A673 (cell line): ENCODE measurements around the gene MPZL1.

Experiments used
- EZH2 ChIP-seq: fragments of 200-600 bp; sonication (generic); IDR thresholded peaks from 2 replicates; pipeline ENCODE4 v1.6.1; 2017; ENCODE audit warnings: borderline replicate concordance, low read depth, mild to moderate bottlenecking, mixed read lengths, antibody characterized with exemption, low read length; ENCODE audit not compliant: poor library complexity, severe bottlenecking
- TF ChIP-seq, protein P1 (sequence below): fragments of 300-800, 200-600 bp; sonication (generic); conservative IDR thresholded peaks from 2 replicates; pipeline ENCODE4 v1.5.1; 2017; ENCODE audit warnings: low read depth, mild to moderate bottlenecking, antibody characterized with exemption, low read length, moderate library complexity, mixed read lengths

GRCh38 chr1:167815650-167816049 is 93.9 kb downstream of the MPZL1 start:
- TF ChIP-seq, protein P1, sequence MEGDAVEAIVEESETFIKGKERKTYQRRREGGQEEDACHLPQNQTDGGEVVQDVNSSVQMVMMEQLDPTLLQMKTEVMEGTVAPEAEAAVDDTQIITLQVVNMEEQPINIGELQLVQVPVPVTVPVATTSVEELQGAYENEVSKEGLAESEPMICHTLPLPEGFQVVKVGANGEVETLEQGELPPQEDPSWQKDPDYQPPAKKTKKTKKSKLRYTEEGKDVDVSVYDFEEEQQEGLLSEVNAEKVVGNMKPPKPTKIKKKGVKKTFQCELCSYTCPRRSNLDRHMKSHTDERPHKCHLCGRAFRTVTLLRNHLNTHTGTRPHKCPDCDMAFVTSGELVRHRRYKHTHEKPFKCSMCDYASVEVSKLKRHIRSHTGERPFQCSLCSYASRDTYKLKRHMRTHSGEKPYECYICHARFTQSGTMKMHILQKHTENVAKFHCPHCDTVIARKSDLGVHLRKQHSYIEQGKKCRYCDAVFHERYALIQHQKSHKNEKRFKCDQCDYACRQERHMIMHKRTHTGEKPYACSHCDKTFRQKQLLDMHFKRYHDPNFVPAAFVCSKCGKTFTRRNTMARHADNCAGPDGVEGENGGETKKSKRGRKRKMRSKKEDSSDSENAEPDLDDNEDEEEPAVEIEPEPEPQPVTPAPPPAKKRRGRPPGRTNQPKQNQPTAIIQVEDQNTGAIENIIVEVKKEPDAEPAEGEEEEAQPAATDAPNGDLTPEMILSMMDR = no peak
- TF ChIP-seq EZH2 = no peak
